GM13976 (cell line): ENCODE results near the gene QSER1.
"Not testable (repeated sequence)": the region's sequence is repeated elsewhere in the genome, so short reads cannot be mapped to it uniquely, and the experiment has no call there.

Source experiments
- DNase-seq: peaks from one replicate; pipeline ENCODE4 v3.0.0; 2012; ENCODE audit warnings: low spot score
- CTCF ChIP-seq: IDR thresholded peaks from 2 replicates; pipeline ENCODE4 v1.5.1; 2012; ENCODE audit warnings: borderline replicate concordance, mild to moderate bottlenecking; ENCODE audit not compliant: insufficient read depth; ENCODE audit errors: extremely low read depth, missing control alignments, control extremely low read depth
- in situ Hi-C: fragments of 300-500 bp; cut with MboI; formaldehyde crosslinking; loops from one replicate; pipeline ENCODE4 v1.12.0; 2022; ENCODE audit warnings: low sequenced_read_pairs, mixed read lengths, inconsistent platforms; ENCODE audit not compliant: unreplicated experiment

Gene QSER1

GRCh38 chr11:32883421-32883820, 9.2 kb upstream of the QSER1 start:
- no peak for TF ChIP-seq CTCF
- no peak for DNase-seq
- in situ Hi-C loops = no loop called here

- DNase-seq = no peak
- no peak for TF ChIP-seq CTCF
- in situ Hi-C loops = no loop called here
Measured at GRCh38 chr11:32884023-32884422, 8.6 kb upstream of the QSER1 start.

GRCh38 chr11:32884770-32885384, 7.7 kb upstream of the QSER1 start:
- in situ Hi-C loops = no loop called here
- DNase-seq = no peak
- TF ChIP-seq CTCF = peak; percentile 23

- in situ Hi-C loops = no loop called here
- no peak for TF ChIP-seq CTCF
- DNase-seq = no peak
Measured at GRCh38 chr11:32885556-32885955, 7.1 kb upstream of the QSER1 start.

GRCh38 chr11:32886180-32886579, 6.4 kb upstream of the QSER1 start:
- no peak for TF ChIP-seq CTCF
- in situ Hi-C loops = no loop called here
- DNase-seq = no peak

GRCh38 chr11:32887707-32888383, 4.8 kb upstream of the QSER1 start:
- in situ Hi-C loops, DNase-seq: not testable (repeated sequence)

GRCh38 chr11:32888384-32888710, 4.3 kb upstream of the QSER1 start:
- in situ Hi-C loops, DNase-seq: not testable (repeated sequence)

- DNase-seq = no peak
- in situ Hi-C loops = no loop called here
- TF ChIP-seq CTCF = no peak
Measured at GRCh38 chr11:32888805-32889204, 3.8 kb upstream of the QSER1 start.
